HG02763 (cell line): ENCODE measurements around the gene XKR8.
A peak's percentile ranks its signal among the peaks of the same experiment; 100 is the strongest.

ENCODE experiments used
- ATAC-seq: cut with Tn5 transposase; IDR thresholded peaks from one replicate; pipeline ENCODE4 v1.9.1; 2021; ENCODE audit warnings: mild to moderate bottlenecking, moderate library complexity; ENCODE audit not compliant: unreplicated experiment

XKR8 gene, protein sequence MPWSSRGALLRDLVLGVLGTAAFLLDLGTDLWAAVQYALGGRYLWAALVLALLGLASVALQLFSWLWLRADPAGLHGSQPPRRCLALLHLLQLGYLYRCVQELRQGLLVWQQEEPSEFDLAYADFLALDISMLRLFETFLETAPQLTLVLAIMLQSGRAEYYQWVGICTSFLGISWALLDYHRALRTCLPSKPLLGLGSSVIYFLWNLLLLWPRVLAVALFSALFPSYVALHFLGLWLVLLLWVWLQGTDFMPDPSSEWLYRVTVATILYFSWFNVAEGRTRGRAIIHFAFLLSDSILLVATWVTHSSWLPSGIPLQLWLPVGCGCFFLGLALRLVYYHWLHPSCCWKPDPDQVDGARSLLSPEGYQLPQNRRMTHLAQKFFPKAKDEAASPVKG

DNA sequence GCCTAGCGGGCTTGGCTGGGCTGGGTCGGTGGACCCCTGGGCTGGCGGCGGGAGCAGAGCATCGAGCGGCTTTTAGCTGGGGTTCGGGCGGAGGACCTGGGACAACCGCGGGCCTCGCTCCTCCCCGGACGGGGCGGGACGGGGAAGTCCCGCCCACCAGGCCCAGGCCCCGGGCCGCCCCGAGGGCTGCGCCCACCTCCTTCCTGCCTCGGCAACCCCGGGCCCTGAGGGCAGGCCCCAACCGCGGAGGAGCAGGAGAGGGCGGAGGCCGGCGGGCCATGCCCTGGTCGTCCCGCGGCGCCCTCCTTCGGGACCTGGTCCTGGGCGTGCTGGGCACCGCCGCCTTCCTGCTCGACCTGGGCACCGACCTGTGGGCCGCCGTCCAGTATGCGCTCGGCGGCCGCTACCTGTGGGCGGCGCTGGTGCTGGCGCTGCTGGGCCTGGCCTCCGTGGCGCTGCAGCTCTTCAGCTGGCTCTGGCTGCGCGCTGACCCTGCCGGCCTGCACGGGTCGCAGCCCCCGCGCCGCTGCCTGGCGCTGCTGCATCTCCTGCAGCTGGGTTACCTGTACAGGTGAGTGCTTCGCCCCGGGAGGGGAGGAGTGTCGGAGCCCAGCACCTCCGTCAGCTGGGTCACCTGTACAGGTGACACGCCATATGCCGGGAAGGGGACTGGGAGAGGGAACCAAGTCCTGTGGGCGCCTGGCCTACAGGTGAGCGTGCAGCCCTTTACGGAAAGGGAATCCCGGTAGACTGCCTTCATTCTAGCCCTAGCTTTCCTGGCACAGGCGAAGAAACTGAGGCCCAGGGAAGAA is at the start of gene XKR8:
XKR8 (plus strand) TSS at position 182 of the 812 bp plus-strand sequence; CDS start at position 279, 97 bp downstream.
- peak; percentile 84 for ATAC-seq

DNA sequence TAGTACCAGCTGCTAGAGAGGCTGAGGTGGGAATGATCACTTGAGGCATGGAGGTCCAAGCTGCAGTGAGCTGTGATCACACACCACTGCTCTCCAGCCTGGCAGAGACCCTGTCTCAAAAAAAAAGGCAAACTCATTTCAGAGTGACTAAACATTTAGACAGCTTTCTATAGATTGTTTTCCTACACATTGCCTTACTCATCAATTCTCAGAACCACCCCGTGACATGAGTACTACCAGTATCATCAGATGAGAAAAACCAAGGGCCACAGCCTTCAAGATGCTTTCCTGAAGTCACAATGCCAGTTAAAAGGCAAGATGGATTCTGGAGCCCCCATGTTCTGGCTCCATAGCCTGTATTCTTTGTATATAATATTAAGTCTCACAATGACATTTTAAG is 47.3 kb upstream of the XKR8 start:
- ATAC-seq, result no peak

DNA sequence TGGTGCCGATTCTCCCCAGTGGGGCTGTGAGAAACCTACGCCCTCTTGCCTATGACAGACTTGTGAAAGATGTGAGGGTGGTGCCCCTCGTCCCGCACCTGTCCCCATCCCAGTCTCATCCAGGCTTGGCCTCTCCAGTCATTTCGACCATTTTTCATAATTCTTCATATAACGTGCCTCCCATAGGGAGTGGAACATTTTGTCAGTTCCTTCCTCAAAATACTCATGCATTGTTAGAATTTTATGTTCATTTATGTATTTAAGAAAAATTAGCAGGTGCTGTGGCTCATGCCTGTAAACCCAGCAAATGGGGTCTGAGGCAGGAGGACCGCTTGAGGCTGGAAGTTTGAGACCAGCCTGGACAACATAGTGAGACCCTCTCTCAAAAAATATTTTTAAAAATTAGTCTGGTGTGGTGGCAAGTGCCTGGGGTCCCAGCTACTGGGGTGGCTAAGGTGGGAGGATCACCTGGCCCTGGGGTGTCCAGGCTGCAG is 44.6 kb upstream of the XKR8 start:
- ATAC-seq, result no peak

DNA sequence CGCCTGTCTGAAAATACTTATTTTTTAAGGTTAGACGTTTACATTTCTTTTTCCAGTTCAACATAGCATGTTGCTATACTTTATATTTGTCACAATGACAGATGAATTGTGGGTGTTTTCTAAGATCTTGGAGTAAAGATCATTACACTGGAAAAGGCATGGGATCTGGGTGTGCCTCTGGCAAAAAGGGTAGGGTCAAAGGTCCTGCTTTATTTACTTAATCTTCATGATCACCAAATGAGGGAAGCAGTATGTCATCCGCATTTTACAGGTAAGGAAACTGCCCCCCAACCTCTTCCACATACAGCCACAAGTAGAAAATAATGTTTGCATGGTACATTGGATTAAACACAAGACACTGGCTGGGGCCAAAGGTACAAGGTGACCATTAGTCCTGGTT is 37.5 kb upstream of the XKR8 start:
- ATAC-seq, result no peak

DNA sequence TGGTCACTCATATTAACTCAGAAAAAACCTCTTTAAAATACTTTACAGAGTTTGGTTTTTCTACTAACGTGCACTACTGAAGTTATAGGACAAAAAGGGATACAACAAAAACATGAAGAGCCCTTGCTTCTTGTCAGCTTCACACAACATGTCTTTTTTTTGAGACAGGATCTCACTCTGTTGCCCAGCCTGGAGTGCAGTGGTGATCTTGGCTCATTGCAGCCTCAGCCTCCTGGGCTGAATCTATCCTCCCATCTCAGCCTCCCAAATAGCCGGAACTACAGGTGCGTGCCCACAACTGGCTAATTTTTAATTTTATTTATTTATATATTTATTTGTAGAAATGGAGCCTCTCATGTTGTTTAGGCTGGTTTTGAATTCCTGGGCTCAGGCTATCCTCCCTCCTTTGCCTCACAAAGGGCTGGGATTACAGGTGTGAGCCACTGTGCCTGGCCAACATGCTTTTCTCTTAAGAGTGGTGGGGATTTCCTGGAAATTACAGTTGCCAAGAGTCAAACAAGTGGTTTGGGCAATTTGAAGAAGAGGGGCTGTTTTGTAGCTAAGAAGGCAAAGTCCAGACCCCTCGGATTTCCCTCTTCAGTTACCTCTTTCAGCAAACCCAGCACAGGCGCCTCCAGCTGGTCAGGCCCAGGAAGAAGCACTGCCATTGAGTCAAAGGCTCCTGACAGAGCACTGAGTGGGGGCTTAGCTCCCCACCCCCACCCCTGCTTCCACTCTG is 31.4 kb upstream of the XKR8 start:
- no peak for ATAC-seq

DNA sequence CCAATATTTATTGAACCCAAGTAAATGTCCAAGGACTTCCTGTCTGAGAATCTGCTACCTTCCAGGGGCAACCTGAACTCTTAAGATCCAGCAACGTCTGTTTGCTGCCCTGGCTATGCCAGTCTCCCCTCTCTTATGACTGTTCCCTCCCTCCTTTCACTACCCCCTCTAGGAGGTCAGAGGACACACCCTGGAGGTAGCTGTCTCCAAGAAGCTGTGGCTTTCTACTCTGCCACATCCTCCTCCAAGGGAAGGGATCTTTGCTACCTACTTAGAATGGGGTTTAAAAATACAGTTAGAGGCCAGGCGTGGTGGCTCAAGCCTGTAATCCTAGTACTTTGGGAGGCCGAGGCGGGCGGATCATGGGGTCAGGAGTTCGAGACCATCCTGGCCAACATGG is 28.6 kb upstream of the XKR8 start:
- ATAC-seq, result no peak

DNA sequence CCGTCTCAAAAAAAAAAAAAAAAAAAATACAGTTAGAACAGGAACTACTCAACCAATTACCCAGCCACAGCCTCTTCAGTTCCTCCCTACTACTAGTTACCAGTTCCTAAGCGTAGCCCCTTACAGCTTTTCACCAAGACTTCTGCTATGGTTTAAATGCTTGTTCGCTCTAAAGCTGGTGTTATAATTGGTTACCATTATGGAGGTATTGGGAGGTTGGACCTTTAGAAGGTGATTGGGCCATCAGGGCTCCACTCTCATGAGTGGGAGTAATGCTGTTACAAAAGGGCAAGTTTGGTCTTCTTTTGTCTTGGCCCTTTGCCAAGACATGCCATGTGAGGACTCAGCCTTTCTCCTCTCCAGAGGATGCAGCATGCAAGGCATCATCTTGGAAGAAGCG is 28.0 kb upstream of the XKR8 start:
- no peak for ATAC-seq

DNA sequence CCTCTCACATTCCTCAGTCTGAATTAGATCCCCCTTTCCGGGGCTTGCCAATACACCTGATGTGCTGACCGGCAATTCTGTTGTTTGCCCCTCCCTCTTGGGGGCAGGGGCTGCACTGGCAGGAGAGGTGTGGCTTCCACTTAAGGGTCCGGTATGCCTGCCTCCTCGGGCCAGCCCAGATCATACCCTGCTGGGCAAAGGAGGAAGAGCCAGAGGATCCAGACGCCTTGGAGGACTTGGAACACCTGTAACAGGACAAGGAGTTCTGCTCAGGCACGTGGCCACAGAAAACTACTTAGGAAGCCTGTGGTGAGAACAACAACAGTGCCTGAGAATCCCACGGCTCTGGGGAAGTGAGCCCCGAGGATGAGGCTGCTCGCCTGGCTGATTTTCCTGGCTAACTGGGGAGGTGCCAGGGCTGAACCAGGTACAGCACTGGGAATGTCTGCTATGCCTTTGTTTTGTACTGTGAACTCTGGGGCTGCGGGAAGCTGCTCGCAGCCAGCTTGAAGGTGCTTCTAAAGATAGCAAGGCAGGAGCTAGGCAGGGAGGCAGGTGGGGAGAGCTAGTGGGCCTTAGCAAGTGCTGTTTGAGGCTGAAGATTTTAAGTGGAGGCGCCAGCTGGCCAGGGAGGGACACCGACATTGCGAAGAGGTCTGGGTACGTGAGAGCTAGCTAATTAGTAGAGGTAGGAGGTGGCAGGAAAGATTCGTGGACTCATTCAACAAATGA is 24.8 kb upstream of the XKR8 start, which contains the start of gene SMPDL3B:
SMPDL3B (plus strand) TSS at position 183 of the 732 bp plus-strand sequence; CDS start at position 367, 184 bp downstream.
- no peak for ATAC-seq

DNA sequence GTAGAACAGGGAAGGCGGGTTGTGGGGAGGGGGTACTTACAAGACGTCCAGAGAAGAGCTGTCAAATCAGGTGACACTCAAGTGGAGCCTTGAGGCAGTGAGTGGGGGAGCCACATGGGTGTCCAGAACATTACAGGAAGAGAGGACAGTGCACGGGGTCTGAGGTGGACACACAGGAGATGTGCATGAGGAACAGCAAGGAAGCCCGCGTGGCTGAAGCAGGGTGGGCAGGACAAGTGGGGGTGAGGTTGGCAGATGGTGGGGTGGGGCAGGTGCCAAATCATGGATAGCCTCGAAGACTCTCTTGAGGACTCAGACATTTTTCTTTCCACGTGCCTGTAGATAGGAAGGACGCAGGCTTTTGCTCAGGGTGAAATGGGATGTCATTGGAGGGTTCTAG is 24.1 kb upstream of the XKR8 start:
- ATAC-seq, result no peak

DNA sequence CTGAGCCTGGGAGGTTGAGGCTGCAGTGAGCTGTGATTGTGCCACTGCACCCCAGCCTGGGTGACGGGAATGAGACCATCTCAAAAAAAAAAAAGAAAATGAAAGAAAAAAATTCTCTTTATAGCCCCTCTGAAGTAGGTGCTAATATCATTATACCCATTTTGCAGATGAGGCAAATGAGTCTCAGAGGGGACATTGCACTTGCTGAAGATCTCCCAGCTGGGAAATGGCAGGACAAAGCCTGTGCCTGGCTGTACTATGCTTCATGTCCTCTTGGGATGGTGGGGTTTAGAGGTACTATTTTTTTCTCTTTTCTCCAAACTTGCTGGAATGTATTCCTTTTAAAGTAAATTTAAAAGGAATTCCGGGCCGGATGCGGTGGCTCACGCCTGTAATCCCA is 23.4 kb upstream of the XKR8 start:
- no peak for ATAC-seq

DNA sequence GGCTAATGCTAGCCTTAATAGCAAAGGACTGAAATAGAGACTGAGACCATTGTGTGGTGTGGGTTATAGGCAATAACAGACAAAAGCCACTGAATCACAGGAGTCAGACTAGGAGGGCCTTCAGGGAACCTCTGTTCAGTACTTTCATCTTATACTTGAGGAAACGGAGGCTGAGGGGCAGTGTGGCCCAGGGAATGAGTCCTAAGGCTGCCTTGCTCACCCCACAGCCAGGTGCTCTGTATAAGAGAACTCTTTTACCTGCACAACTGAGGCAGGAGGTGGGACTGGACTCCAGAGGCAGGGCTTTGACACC is 22.3 kb upstream of the XKR8 start:
- no peak for ATAC-seq

DNA sequence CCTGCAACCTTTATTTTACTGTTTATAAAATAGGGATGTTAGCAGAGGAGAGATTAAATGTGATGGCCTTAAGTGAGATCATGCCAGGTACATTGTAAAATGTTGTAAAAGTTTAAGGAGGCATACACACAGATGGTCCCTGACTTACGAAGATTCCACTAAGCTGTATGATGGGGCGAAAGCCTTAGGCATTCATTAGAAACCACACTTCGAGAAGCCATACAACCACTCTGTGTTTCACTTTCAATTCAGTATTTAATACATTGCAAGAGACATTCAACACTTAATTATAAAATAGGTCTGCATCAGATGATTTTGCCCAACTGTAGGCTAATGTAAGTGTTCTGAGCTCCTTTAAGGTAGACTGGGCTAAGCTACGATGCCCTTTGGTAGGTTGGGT is 21.3 kb upstream of the XKR8 start:
- no peak for ATAC-seq

DNA sequence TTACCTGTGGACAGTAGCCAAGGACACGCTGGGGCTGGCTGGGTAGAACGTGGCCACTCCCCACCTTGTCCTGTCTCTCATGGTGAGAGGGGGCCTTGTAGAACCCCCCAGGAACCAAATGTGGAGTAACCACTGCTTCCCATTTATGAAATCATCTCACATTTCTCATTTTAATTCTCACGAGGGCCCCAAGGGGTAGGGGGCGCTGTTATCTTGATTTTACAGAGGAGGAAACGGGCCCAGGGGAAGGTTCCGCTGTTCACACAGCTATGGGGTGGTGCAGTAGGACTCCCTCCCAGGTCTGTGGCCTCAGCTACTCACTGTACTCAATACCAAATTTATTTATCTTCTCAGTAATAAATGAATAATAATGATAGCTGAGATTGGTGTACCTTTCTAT is 19.5 kb upstream of the XKR8 start:
- no peak for ATAC-seq

DNA sequence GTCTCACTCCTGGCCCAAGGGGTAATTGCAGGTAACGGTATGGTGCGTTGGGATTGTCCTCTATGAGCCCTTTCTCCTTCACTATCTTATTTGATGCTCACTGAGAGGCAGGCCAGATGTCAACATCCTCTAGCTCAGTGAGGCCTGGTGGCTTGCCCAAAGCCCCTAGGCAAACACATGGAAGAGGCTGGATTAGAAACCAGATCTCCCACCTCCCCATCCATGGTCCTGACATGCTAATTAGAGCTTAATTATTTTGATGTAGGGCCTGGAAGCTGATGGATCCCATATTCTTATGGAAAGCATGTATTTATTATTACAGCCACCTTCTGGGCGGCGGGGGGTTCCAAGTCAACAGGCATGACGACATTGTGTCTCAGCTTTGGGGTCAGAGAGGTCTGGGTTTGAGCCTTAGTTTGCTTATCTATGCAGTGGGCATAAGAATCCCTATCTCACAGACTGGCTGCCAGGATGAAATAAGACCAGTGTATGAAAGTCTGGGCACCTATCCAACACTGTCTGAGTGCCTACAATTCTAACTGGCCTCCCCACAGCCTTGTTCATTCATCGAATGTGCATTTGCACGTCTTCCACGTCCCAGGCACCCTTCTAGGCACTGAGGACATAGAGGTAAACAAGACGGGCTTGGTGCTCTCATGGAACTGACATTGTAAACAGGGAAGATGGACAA is 18.8 kb upstream of the XKR8 start:
- no peak for ATAC-seq

DNA sequence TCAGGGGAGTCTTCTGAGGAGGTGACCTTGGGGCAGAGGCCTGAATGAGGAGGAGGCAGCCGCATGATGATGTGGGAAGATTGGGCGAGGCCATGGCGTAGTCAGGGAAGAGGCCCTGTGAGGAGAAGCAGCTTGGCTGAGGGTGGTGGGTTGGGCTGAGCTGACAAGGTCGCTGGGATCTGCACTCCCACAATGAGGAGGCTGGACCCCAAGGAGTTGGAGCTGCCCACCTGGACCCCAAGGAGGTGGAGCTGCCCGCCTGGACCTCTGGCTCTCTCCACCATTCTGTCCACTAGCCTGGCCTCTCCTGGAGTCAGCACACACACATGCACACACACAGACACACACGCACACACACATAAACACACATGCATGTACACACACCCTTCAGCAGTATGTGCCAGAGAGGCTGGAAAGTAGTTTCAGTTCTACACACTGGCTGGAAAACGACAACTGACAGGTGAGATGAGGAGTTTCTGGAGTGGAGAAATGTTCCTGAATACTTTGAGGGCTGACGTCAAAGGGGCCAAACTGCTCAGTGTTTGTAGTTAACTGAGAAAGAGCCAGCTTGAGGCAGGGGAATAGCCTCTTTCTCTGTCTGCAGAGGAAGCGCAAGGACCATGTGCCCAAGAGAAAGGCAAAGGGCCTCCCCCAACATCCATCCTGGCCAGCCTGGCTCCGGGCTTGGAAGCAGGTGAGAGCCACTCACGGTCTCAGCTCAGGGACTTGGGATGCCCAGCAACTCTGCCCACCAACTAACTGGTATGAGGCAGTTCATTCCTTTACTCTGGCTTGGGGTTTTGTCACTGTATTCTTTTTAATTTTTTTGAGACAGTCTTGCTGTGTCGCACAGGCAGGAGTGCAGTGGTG is 17.9 kb upstream of the XKR8 start:
- ATAC-seq, result no peak

DNA sequence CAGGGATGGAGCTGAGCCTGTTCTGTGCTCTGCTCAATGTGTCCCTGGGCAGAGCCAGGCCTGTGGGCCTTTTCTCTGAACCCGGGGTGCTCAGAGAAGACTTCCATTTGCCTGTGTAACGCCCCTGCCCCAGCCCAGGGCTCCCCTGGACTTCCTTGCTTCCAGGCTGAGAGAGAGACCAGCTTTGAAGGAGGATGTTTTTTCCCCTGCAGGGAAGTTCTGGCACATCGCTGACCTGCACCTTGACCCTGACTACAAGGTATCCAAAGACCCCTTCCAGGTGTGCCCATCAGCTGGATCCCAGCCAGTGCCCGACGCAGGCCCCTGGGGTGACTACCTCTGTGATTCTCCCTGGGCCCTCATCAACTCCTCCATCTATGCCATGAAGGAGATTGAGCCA is 14.8 kb upstream of the XKR8 start:
- no peak for ATAC-seq

DNA sequence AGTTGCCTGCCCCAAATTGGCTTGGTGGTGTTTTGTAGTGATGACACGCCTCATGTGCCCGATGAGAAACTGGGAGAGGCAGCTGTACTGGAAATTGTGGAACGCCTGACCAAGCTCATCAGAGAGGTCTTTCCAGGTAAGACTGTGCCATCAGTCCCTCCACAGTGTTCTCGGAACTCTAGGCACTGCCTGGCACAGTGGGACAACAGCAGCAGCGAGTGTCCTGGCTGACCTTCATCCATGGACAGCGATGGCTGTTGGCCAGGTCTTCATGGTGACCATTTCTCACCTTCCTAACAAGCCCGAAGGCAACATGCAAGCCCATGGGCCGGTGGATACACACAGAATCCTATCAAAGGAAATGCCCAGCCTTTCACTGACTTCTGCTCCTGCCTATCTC is 10.7 kb upstream of the XKR8 start:
- no peak for ATAC-seq

DNA sequence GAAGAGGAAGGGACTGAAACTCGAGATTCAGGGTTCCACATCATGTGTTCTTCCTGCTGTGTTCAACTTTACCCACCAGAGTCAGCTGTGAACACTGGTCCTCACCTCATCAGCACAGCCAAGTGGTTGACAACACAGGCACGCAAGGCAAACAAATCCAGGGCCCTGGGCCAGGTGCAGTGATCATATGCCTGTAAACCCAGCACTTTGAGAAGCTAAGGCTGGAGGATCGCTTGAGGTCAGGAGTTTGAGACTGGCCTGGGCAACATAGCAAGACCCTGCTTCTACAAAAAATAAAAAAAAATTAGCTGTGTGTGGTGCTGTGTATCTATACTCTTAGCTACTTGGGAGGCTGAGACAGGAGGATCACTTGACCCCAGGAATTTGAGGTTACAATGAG is 8.4 kb upstream of the XKR8 start:
- no peak for ATAC-seq

DNA sequence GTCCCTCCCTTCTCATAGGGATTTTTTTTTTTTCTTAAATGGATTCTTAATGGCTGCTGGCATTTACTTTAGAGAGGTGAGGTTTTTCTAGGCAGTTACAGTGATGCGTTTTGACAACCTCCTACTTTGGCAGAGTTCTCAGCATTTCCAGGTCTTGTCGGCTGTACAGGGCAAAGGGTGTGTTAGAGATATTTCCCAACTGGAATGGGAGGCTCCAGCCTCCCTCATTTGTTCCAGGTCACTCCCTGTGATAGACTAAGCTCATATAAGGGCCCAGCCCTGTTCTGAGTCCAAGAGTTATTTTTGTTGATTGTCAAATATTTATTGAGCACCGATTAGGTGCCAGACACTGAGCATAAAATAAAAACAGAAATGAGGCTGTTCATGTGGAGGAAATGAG is 7.6 kb upstream of the XKR8 start:
- ATAC-seq, result no peak
